Measurements from ENCODE around the gene BSDC1.

DNA sequence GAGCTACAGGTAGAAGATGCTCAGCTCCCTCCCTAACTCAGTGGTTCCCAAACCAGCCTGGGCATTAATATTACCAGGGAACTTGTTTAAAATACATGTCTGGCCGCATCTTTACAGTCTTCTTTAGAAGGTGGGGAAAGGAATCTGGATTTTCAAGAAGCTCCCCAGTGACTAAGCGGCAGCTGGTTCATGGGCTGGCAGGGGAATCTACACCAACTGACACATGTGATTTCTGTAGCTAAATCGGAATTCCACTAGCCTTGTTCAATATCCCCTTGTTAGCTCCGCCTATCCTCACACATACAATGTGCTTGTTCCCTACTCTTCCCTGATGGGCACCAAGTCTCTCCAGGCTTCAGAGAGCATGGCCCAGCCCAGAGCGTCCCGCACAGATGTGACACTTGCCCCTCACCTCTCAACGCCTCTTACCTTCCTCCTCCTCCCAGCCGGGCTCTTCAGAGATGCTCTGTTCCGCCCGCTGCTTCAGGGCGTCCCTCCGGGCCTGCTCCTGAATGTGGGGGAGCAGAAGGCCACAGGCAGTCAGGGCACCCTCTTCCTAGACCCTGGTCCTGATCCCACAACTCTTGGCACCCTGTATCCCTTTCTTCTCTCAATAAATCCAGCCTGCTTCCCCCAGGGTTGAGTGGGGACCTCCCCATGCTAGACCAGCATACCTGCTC, 16.6 kb downstream of the BSDC1 start:
- TF ChIP-seq CTCF (IDR thresholded peaks at IDR 0.05) (no peak), POLR2AphosphoS5 (IDR thresholded peaks at IDR 0.05) (no peak)

Measured in prostate gland (tissue), 2 donors.